Left renal pelvis (tissue), 4 donors: Measurements from ENCODE around the gene USE1. TPM values are rescaled to one million over a fixed set of nuclear protein-coding genes. Genes with fewer than 3 reads are reported as not detected.

Experiments used
- DNase-seq, 4 donors: peaks; one replicate each; pipeline ENCODE4 v3.0.0-alpha.2; 2013; ENCODE audit warnings: low read depth in 4 of 4, low spot score in 3 of 4
- polyA plus RNA-seq, 4 donors: library from polyadenylated mRNA; unstranded; fragments of 120-200 nt; gene quantifications; one replicate each; pipeline ENCODE4 v1.2.1, GENCODE V29; 2013; ENCODE audit not compliant: insufficient read length in 4 of 4

USE1 gene
- polyA plus RNA-seq, 4 donors = 23.3 to 34.8 (median 24.4) TPM

DNA sequence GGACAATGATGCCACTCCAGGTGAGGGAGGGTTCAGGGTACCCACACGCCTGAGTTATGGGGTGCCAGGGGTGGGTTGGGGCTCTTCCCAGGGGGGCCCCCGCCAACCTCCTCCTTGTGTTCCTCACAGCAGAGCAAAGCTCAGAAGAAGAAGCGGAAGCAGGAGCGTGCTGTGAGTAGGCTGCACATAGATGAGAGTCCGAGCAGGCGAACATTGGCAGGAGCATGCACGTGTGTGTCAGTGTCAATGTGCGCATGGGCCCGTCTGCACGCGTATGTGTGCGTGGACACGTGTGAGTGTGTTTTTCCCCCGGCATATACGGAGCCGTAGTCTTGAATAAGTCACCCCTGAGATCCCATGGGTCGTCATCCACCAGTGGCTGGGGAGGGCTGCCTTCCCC, 12.4 kb upstream of the USE1 start:
- no peak for DNase-seq

DNA sequence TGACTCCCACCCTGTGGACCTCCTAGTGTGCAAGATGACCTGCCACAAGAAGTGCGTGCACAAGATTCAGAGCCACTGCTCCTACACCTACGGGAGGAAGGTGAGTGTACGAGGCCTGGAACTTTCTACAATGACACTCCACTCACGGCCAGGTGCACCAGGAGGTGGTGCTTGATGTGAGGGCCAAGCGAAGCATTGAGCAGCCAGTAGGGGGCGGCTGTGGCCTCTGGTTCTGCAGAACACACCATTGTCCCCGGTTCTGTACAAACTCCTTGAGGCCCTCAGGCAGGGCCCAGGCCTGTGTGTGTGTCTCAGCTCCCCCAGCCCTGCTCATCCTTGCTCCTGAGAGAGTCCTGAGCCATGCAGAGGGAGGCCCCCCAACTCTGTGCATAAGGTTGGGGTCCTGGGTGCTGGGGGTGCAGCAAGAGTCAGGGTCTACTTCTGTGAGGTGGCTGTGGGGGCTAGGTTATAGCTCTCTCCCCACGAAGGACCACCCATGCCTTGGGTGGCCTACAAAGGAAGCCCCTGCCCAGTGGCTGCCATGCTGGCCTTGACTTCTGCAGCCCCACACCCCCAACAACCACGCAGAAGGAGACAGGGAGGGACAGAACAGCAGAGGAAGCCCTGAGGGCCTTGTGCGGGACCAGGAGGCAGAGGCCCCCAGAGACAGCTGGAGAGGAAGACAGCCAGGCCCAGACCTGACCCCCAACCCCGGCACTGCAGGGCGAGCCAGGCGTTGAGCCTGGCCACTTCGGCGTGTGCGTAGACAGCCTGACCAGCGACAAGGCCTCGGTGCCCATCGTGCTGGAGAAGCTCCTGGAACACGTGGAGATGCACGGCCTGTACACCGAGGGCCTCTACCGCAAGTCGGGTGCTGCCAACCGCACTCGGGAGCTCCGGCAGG, 9.7 kb upstream of the USE1 start:
- DNase-seq = peak in 1 of 4 donors; percentile 24

DNA sequence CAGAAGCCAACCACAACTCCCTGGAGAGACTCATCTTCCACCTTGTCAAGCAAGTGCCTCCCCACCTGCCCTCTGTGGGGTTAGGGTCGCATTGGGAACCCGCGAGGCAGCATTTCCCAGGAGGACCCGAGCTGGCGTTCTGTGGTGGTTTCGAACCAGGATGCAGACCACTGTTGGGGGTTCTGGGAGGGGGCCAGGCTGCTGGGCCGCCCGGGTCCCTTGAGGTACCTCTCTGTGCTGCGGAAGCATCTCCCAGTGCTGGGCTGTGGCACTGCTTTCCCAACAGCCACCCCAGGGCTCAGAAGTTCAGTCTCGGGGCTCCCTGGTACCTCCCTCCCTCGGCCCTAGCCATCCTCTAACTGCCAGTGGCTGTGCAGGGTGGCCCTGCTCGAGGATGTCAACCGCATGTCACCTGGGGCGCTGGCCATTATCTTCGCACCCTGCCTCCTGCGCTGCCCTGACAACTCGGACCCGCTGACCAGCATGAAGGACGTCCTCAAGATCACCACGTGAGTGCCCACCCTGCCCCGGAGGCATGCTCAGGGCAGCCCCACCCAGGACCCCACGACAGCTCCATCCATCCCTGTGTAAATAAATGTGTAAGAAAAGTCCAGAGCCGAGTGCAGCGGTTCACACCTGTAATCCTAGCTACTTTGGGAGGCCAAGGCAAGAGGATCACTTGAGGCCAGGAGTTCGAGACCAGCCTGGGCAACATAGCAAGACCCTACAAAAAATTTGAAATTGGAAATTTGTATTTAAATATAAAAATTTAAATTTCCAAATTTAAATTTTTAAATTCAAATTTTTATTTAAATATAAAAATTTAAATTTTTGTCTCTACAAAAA, 8.2 kb upstream of the USE1 start:
- no peak for DNase-seq

GRCh38 chr19:17209126-17210036, 5.8 kb upstream of the USE1 start:
- DNase-seq = no peak

GRCh38 chr19:17210296-17210695, 4.9 kb upstream of the USE1 start:
- DNase-seq = no peak

DNA sequence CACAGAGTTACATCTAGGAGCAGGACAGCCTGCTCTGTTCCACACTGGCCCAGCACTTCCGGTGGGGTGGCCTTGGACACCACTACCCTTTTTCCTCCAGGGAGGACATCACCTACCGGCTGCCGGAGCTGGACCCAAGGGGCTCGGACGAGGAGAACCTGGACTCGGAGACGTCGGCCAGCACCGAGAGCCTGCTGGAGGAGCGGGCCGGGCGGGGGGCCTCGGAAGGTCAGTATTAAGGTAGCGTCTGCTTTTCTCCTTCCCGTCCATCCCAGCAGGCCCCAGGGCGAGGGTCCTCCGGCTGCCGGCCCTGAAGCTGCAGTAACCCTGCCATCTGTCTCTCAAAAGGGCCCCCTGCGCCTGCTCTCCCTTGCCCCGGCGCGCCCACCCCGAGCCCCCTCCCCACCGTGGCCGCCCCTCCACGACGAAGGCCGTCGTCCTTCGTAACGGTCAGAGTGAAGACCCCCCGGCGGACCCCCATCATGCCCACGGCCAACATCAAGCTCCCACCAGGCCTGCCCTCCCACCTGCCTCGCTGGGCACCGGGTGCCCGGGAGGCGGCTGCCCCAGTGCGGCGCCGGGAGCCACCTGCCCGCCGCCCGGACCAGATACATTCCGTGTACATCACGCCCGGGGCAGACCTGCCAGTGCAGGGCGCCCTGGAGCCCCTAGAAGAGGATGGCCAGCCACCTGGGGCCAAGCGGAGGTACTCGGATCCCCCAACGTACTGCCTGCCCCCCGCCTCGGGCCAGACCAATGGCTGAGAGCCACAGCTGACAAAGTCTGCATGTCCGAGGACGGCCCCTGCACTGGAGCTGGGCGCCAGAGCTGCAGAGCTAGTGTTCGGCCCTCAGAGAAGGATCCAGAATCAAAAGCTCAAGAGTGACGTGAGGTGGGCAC, 3.4 kb upstream of the USE1 start:
- no peak for DNase-seq

DNA sequence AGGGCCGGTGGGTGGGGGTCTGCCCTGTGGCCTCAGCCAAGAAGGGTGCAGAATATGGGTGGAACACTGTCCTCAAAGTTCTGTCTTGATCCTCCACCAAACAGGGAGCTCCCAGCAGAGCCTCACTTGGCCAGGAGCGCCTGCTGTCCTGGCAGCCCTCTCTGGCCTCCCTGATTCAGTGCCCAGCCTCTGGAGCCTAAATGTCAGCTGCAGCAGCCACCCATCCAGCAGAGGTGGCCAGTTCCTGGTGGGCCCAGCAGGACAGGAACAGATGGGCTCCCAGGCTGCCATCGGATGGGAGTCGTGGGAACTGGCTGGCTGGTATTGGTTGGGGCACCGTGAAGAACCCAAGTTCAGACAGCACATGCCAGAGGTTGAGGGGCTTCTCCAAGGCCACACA, 1.8 kb upstream of the USE1 start:
- no peak for DNase-seq

- no peak for DNase-seq
Measured at GRCh38 chr19:17214508-17215126, 540 bp upstream of the USE1 start.

DNA sequence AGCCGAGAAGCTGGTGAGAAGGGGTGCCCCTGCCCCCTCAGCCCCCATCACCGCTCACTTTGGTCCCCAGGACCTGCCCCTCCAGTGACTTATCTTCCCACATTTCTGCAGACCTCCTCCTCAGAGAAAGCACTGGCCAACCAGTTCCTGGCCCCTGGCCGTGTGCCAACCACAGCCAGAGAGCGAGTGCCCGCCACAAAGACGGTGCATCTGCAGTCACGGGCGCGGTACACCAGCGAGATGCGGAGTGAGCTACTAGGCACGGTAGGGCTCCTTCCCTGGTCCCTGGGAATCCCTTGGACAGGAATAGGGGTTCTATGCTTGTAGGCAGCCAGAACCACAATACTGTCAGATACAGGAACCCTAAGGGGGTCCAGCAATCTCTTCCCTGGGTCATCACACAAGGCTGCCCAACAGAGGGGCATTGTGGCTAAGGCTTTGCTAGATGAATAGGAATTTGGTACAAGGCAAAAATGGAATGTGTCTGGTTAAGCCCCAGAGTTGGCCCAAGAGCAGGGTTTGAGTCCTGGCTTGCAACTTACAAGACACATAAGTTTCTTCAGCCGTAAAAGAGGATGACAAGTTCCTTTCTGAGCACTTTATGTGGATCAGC, 1.0 kb downstream of the USE1 start:
- no peak for DNase-seq

- DNase-seq = no peak
Measured at GRCh38 chr19:17219286-17219685, 4.1 kb downstream of the USE1 start.

GRCh38 chr19:17220207-17220758, 5.1 kb downstream of the USE1 start:
- no peak for DNase-seq

DNA sequence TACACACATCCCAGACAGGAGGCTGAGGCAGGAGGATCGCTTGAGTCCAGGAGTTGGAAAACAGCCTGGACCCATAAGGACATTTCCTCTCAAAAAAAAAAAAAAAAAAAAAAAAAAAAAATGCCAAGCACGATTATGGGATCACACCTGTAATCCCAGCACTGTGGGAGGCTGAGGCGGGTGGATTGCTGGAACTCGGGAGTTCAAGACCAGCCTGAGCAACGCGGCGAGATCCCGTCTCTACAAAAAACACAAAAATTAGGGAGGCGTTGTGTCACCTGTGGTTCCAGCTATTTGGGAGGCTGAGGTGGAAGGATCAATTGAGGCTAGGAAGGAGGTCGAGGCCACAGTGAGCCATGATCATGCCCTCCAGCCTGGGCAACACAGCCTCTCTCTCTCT, 9.9 kb downstream of the USE1 start:
- DNase-seq = no peak

- DNase-seq = peak; percentile 95 to 97 (median 96)
Measured at GRCh38 chr19:17226002-17226933, 11.1 kb downstream of the USE1 start, which contains the start of gene OCEL1. OCEL1 (plus strand) TSS chr19:17226226; CDS start chr19:17226248, 22 bp downstream.

GRCh38 chr19:17227798-17228367, 12.7 kb downstream of the USE1 start:
- no peak for DNase-seq

DNA sequence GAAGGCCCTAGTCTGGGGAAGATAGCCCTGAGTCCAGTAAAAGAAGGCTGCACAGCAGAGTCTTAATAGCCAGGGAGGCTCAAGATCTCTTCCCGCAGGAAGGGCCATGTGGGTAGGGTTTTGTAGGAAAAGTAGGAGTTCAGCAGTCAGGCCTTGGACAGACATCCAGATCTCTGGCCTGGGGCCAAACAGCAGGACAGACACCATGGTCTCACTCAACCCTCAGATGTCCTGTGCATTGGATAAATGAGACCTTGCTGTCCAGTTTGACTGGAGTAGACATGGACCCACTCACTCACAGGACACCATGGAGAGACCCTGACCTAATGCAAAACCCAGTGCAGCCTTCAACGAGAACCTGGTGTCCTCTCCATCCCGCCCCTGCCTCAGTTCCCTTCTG, 14.7 kb downstream of the USE1 start:
- DNase-seq = no peak

- no peak for DNase-seq
Measured at GRCh38 chr19:17232258-17232657, 17.1 kb downstream of the USE1 start.

DNA sequence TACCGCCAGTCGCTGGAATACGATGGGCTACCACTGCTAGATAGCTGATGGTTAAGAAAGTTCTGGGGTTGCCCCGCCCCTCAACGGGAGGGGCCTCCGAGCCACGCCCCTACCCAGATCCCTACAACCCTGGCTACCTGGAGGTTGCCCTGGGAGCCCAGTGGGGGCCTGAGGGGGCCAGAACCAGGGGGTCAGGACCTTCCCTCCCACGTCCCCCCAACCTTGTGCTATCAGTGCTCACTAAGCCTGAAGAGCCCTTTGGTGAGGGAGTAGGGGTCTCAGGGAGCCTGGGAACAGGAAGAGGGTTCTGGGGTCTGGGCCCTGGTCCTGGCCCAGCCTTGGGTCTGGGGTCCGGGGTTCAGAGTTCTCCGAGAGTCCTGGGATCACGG, 19.7 kb downstream of the USE1 start:
- no peak for DNase-seq
